NCI-H446 treated with DMSO at 0.1 percent for 48 hours (cell line): ENCODE data around the gene MSH6.

Experiments used
- DNase-seq: peaks from one replicate; lab custom pipeline; 2025; lab: John Stamatoyannopoulos, UW

Gene MSH6

DNA sequence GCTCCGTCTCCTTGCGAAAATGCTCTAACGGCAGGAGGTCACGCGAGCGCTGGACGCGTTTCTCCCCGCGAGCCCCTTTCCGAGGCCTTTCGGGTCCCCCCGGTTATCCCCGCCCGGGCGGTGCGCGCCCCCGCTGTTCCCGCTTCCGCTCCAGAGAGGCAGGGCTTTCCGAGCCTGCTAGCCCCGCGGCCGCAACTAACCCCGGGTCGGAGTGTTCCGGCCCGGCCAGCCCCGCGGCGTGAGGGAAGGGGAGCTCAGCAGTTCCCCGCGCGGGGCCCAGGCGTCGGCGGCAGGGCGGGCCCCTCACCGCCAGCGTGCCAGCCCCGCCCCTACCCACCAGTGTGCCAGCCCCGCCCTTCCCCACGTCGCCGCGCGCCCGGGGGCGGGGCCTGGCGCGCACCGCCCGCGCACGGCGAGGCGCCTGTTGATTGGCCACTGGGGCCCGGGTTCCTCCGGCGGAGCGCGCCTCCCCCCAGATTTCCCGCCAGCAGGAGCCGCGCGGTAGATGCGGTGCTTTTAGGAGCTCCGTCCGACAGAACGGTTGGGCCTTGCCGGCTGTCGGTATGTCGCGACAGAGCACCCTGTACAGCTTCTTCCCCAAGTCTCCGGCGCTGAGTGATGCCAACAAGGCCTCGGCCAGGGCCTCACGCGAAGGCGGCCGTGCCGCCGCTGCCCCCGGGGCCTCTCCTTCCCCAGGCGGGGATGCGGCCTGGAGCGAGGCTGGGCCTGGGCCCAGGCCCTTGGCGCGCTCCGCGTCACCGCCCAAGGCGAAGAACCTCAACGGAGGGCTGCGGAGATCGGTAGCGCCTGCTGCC is at the start of gene MSH6:
TSS of gene MSH6 (plus strand) at position 475 of the 815 bp plus-strand sequence. CDS start at position 564, 89 bp downstream.
- peak; percentile 82 for DNase-seq

DNA sequence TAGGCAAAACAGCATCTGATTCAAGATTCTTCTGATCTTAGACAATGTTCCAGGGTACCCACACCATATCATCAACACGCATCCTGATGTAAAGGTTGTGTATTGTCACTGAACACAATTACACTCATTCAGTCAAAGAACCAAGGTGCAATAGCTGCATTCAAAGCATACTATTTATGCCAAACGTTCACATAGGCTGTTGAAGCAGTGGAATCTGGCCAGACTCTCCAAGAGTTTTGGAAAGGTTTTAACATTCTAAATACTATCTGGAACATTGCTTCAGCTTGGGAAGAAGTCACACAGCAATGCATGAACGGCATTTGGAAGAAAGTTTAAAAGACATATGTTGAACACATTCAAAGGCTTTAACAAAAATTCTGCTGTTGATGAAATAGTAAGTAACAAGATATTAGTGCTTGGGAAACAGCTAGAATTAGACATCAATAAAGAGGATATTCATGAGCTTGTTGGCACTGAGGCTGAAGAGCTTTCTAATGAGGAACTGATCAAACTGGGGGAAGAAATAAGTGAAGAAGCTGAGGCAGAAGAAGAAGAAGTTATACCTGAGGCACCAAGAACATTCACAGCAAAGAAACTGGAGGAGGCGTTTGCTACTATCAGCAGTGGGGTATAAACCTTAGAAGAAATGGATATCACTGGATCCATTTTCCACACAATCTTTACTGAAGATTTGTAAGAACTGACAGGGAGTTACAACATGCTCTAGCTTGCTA is 47.6 kb upstream of the MSH6 start:
- DNase-seq, result no peak

DNA sequence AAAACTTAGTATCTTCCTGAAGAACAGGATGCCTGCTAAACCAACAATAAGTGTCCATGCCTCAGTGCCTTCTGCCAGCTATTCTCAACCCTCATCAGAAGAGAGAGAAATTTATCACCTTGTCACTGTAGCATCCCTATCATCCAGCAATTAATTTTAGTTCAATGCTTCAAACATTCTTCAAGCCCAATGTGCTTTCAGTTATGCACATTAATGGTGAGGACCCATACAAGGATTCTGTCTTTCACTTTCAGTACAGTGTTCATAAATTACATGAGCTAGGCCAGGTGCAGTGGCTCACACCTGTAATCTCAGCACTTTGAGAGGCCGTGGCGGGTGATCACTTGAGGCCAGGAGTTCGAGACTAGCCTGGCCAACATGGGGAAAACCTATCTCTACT is 47.0 kb upstream of the MSH6 start:
- DNase-seq, result no peak

DNA sequence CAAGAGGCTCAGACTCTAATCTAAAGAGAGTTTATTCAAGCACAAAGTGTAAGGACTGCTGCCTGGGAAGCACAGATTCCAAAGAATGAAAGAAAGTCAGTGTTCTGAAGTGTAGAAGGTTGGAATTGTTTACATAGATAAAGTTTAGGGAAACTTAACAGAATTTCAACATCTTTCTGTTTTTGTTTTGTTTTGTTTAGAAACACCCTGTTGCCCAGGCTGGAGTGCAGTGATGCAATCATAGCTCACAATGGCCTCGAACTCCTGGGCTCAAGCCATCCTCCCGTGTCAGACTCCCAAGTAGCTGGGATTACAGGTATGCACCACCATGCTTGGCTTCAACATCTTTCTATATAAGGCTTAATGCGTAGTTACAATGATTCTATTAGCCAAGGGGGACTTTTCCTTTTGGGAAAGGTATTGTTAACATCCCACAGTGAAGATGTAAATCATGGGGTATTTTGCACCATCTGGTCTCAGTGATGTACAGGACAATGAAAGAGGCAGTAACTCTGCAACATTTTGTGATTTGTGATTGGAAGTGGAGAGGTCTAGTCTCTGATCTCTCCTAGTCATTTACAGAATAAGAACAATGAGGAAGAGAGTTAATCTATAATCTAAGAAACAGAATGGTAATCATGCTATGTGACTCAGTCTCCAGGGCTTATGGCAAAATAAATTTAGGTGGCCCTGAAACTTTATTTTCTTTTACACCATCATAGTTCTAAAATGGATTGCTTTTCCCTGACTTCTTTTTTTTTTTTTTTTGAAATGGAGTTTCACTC is 45.6 kb upstream of the MSH6 start:
- DNase-seq, result no peak

- DNase-seq, result no peak
These were observed 44.6 kb upstream of the MSH6 start for GRCh38 chr2:47738331-47738730.

- no peak for DNase-seq
These were observed 41.8 kb upstream of the MSH6 start for GRCh38 chr2:47741101-47741500.

DNA sequence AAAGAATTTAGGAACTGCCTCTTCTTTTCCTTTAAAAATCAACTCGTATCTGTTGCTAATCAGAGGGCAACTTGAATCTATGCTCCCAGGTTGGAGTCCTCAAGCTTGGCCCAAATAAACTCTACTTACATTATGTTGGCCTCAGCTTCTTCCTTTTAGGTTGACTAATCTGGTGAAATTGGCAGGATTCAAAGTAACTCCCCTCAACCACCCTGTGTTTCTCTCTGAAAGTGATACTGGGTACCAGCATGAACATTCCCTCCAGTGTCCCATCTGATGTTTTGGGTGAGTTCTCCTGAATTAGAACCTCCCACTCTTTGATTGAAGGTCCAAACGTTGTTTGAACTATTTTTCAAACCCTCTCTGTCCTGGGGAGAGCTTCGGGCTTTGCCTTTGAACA is 41.3 kb upstream of the MSH6 start:
- no peak for DNase-seq

DNA sequence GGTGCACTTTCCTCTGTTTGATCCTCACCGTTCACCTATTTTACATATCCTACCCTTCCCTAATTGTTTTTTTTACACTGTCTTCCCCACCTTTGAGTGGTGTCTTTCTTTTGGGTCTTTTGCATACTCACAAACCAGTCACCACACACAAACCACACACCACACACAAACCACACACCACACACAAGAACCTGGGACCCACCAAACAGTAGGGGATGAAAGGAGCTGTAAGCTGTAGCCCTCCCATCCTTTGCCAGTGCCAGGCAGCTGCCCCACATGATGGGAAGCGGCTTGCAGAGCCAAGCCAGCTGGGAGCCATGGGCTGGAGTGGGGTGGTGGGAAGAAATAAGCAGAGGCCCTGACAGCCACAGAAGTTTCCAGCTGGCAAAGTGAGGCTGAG is 38.9 kb upstream of the MSH6 start:
- no peak for DNase-seq

- no peak for DNase-seq
These were observed 35.1 kb upstream of the MSH6 start for GRCh38 chr2:47747878-47748277.

DNA sequence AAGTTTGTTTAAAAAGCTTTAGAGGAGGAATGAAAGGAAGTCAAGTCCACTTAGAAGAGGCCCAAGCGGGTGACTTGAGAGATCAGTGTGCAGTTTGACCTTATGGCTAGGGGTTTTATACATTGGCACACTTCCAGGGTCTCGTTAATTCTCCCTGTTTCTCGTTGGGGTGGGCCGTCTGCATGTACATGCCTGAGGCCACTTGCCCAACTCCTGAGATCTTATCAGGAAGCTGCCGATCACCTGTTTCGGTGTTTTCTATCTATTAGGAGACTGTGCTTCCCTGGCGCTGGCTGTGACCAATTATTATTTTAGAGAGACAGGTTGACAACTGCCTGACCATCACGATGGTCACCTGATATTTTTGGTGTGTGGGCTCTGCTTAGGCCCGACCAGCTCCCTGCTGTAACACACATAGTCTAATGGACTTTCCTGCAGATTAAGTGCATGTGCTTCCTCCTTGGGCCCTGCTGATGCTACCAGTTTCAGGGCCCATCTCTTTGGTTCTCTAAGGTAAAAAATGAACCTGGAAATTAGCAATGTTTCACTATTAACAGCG is 31.0 kb upstream of the MSH6 start:
- DNase-seq, result no peak

DNA sequence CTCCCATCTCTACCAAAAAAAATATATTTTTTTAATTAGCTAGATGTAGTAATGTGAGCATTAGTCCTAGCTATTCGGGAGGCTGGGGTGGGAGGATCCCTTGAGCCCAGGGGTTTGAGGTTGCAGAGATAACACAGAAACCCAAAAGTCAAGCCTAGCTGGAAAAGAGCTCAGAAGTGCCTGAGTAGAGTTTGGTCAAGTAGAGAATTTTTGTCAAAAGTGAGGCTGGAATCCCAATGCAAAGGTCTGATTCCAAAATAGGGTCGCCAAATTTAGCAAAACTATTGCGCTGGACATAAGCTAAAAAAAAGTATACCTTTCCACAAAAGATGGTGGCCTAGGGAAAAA is 15.5 kb upstream of the MSH6 start:
- no peak for DNase-seq

DNA sequence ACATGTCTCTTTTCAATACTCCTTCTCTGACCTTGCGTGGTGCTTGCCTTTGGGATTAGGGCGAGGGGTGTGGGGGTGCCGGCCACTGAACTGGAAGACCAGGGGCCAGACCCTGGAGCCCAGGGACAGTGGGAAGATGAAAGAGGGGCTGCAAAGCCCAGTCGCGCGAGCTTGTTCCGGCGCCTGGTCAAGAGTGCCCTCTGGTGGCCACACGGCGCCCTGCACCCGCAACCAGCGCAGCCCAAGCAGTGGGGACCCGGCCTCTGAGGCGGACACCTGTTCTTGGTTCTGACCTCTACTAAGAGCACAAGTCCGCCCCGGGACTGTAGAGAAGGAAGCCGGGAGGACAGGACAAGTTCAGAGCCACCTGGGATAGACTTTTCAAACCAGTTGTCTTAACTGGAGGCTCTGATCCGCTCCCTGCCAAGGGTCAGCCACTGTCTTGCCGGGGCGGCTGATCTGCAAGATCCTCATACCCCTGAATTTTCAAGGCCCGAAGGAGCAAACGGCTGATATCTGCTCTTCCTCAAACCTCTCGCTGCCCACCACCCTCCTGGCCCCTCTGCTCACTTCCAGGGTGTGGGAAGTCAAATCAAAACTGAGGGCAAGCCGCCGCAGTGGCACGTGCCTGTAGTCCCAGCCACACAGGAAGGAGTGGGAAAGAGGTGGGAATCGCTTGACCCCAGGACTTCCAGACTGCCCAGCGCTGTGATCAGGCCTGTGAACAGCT is 14.9 kb upstream of the MSH6 start:
- DNase-seq, result no peak

- DNase-seq, result no peak
These were observed 13.6 kb upstream of the MSH6 start for GRCh38 chr2:47769318-47769717.

GRCh38 chr2:47771211-47771610 is 11.7 kb upstream of the MSH6 start:
- DNase-seq, result peak; percentile 43

- DNase-seq, result no peak
These were observed 10.6 kb upstream of the MSH6 start for GRCh38 chr2:47772343-47772742.

GRCh38 chr2:47774567-47774966 is 8.4 kb upstream of the MSH6 start:
- no peak for DNase-seq

GRCh38 chr2:47777277-47777937 is 5.5 kb upstream of the MSH6 start:
- no peak for DNase-seq

DNA sequence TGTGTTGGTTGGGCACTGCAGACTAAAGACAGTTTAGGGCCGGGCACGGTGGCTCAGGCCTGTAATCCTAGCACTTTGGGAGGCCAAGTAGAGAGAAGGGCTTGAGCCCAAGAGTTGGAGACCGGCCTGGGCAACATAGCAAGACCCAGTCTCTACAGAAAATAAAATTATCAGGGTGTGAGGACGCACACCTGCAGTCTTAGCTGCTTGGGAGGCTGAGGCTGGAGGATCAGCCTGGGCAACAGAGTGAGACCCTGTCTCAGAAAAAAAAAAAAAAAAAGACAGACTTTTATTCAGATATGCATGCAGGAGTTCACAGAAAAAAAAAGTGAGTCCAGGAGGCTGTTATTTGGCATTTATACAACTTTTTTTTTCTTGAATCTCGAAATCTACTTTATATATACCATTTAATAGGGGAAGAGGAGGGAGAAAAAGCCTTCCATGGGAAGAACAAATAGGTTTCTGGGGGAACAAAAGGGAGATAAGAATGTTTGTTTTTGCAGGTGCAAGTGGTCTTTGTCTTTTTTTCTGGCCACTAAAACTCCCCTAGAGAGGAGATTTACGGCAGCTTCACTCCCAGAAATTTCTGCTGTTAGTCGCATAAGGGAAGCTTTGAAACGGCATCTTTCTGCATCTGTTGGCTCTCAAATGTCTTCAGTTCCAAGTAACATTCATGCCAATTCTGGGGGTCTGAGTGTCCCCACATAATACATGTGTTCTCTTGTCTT is 4.1 kb upstream of the MSH6 start:
- DNase-seq, result no peak

DNA sequence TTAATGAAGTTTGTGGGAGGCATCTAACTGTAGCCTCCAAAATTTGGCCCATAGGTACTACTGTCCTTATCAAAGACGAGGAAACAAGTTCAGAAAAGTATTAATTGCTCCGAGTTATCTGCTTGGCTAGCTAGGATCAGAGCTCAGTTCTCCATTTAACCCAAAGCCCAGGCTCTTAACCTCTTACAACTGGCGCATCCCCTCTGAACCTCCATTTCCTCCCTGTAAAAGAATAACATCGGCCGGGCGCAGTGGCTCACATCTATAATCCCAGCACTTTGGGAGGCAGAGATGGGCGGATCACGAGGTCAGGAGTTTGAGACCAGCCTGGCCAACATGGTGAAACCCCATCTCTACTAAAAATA is 3.5 kb upstream of the MSH6 start:
- no peak for DNase-seq

DNA sequence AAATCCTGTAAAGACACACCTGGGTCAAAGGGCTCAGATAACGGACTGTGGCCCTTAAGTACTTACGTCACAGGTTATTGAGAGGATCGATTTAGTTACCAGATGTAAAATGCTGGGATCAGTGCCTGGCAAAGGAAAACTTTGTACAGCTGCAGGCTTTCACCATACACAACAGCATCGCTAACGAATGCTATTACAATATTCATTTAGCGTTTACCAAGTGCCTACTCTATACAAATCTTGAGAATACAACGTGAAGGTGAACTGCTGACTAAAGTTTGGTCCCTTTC is 619 bp upstream of the MSH6 start:
- DNase-seq, result no peak
